IPS DF 6.9 (cell line): Measurements from ENCODE around the gene VPS8.

Experiments used
- DNase-seq: peaks from one replicate; pipeline ENCODE4 v3.0.0-alpha.2; 2013; ENCODE audit warnings: low read depth, low spot score
- H3K27ac ChIP-seq: one replicate; pipeline ENCODE4 v1.5.1; 2013; ENCODE audit warnings: low read length, control low read depth
- H3K27me3 ChIP-seq: 2 replicates; pipeline ENCODE4 v1.6.1; 2013; ENCODE audit warnings: mild to moderate bottlenecking, low read length; ENCODE audit not compliant: control insufficient read depth, insufficient read depth
- H3K36me3 ChIP-seq: 2 replicates; pipeline ENCODE4 v1.6.1; 2013; ENCODE audit warnings: low read length; ENCODE audit not compliant: control insufficient read depth, insufficient read depth
- H3K4me1 ChIP-seq: 2 replicates; pipeline ENCODE4 v1.6.1; 2013; ENCODE audit warnings: low read length; ENCODE audit not compliant: control insufficient read depth, insufficient read depth
- H3K4me3 ChIP-seq: 2 replicates; pipeline ENCODE4 v1.5.1; 2013; ENCODE audit warnings: mild to moderate bottlenecking, low read length
- H3K9me3 ChIP-seq: 2 replicates; pipeline ENCODE4 v1.6.1; 2013; ENCODE audit warnings: low read length, inconsistent platforms; ENCODE audit not compliant: control insufficient read depth, insufficient read depth
- WGBS: extraction: QIAGEN DNeasy Blood & Tissue Kit; methylation state at CpG from one replicate; pipeline ENCODE4 v1.1.7; 2013; ENCODE audit warnings: mixed read lengths, missing lambda C conversion rate; ENCODE audit not compliant: insufficient read length, insufficient coverage; 5-methylcytosine and 5-hydroxymethylcytosine counted together

Gene VPS8

DNA sequence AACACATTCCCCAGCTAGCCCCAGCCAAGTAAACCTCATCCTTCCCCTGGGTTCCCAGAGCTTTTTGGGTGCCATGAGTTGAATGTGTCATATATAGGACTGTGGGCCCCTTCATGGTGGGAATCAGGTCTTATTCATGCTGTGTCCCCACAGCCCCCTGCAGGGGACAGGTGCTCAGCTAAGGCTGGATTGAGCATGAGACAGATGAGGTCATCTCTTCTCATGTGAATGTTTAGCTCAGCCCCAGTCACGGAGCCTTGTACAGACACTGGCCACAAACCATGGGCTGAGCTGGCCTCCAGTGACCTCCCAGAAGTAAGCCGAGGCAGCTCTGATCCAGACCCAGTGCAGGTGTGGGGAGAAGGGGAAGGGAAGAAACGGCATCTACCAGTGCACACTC lies 270.2 kb downstream of the VPS8 start:
- no peaks in the 10 kb centered on the region for H3K27me3 ChIP-seq
- DNase-seq: no peak
- no peaks in the 10 kb centered on the region for H3K4me1 ChIP-seq
- no peaks in the 10 kb centered on the region for H3K9me3 ChIP-seq
- 0 out of 2 replicates have a peak, but pooled peaks cover 2% of the 10 kb centered on the region for H3K36me3 ChIP-seq
- H3K27ac ChIP-seq: no peak overlapping the region
- no CpG with 5 or more reads among the region's 3 CpGs for WGBS
- no peak overlapping the region for H3K4me3 ChIP-seq

DNA sequence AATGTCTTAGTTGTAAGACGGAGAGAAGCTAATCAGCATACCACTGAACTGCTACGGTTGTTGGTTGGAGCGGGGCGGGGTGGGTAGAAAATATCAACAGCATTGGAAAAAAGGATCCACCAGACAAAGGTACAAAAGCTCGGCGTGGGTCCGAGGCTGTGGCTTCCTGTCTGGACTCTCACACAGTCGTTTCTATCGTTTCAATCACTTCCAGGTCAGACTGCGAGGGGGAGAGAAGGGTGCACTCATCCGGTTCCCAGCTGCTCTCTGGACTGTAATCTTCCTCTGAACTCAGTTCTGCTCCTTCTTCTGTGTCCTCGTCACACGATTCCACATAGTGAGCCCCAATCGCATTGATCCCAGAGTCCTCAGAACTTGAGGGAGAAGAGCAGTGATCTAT lies 270.9 kb downstream of the VPS8 start:
- DNase-seq: no peak
- no CpG with 5 or more reads among the region's 14 CpGs for WGBS
- H3K4me1 ChIP-seq: no peaks in the 10 kb centered on the region
- 0 out of 2 replicates have a peak, but pooled peaks cover 2% of the 10 kb centered on the region for H3K36me3 ChIP-seq
- H3K27ac ChIP-seq: no peak overlapping the region
- no peaks in the 10 kb centered on the region for H3K9me3 ChIP-seq
- no peak overlapping the region for H3K4me3 ChIP-seq
- H3K27me3 ChIP-seq: no peaks in the 10 kb centered on the region

DNA sequence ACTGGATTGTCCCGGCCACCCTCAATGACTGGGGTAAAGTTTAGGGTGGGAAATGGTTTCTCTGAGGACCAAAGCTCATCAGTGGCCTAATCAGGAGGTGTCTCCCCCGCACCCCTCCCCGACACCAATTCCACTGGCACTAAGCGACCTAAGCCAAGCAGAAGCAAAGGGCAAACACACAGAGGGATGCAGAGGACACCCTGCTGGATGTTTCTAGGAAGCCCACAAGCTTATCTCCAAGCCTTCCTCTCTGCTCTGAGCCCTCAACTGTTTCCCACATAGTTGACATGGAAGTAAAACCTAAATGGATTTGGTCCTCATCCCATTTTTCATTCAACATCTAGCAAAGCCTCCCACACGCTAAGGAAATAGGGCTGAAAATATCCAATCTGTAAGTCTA lies 272.4 kb downstream of the VPS8 start:
- Histone ChIP-seq H3K27me3 (no peaks in the 10 kb centered on the region), H3K9me3 (no peaks in the 10 kb centered on the region), H3K27ac (no peak overlapping the region), H3K4me3 (no peak overlapping the region), H3K4me1 (no peaks in the 10 kb centered on the region), H3K36me3 (0 out of 2 replicates have a peak, but pooled peaks cover 2% of the 10 kb centered on the region)
- WGBS: no CpG with 5 or more reads among the region's 5 CpGs
- no peak for DNase-seq

DNA sequence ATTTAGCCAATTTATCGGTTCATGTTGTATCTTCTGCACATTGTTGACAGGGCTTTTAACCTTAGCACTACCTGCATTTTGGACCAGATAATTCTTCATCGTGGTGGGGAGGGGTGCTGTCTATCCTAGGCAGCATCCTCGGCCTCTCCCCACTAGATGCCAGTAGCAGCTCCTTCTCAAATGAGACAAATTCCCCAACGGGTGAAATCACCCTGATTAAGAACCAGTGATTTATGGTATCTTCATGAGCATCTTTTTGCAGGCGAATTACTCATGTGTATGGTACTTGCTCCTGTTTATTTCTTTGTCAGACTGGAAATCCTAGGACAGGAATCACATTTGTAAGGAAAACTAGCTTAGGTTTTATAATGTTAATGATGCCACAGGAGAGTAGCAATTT lies 272.9 kb downstream of the VPS8 start:
- no CpG with 5 or more reads among the region's 5 CpGs for WGBS
- 0 out of 2 replicates have a peak, but pooled peaks cover 2% of the 10 kb centered on the region for H3K36me3 ChIP-seq
- no peaks in the 10 kb centered on the region for H3K27me3 ChIP-seq
- H3K4me3 ChIP-seq: no peak overlapping the region
- no peaks in the 10 kb centered on the region for H3K9me3 ChIP-seq
- DNase-seq: no peak
- no peaks in the 10 kb centered on the region for H3K4me1 ChIP-seq
- H3K27ac ChIP-seq: no peak overlapping the region

DNA sequence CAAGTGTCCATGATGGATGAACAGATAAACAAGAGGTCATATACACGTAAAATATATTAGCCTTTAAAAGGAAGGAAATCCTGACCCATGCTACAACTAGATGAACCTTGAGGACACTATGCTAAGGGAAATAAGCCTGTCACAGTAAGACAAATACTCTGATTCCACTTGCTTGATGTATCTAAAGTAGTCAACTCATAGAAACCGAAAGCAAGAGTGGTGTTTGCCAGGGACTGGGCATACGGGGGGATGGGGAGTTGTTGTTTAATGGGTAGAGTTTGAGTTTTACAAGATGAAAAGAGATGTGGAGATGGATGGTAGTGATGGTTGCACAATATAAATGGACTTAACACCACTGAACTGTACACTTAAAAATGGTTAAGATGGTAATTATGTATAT lies 275.5 kb downstream of the VPS8 start:
- 100% methylated on average over 1 of the region's 3 CpGs for WGBS
- no peak for DNase-seq
- H3K27ac ChIP-seq: no peak overlapping the region
- H3K4me3 ChIP-seq: no peak overlapping the region
- H3K27me3 ChIP-seq: no peaks in the 10 kb centered on the region
- H3K4me1 ChIP-seq: no peaks in the 10 kb centered on the region
- no peaks in the 10 kb centered on the region for H3K36me3 ChIP-seq
- no peaks in the 10 kb centered on the region for H3K9me3 ChIP-seq

DNA sequence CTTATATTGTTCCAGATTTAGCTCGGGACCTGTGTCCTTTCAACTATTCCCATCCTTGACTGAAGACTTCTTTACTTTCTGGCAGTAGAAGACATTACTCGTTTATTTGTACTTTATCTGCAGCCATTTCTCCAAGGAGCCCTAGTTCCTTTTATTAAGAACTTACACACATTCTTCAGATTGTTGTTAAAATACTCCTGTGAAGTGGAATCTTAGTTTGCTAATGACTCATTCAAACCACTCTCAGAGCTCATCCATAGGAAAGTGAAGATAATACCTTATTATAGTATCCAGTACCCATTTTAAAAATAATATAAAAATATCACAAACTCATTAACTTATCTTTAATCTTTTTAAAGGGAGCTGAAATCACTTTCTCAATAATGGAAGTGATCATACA lies 277.4 kb downstream of the VPS8 start:
- no peak overlapping the region for H3K27ac ChIP-seq
- H3K27me3 ChIP-seq: no peaks in the 10 kb centered on the region
- H3K4me3 ChIP-seq: no peak overlapping the region
- no peaks in the 10 kb centered on the region for H3K4me1 ChIP-seq
- no peak for DNase-seq
- no peaks in the 10 kb centered on the region for H3K9me3 ChIP-seq
- no peaks in the 10 kb centered on the region for H3K36me3 ChIP-seq
- WGBS: no CpG with 5 or more reads among the region's 2 CpGs

DNA sequence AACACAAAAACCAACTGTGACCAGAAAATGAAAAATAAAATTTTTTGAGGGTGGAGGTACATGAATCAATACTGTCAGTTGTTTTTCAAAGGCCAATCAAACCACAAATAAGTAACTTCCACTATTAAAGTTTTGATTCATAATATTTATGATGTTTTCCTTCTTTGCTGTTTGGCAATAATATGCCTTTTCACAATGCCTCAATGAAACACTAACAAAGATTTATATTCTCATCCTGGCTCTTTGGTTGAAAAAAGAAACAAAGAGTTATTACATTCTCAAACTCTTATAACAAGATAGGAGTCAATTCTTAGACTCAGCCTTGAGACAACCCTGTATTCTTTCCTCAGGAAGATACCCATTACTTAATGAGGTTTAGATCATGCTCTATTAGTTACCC lies 277.8 kb downstream of the VPS8 start:
- no peaks in the 10 kb centered on the region for H3K27me3 ChIP-seq

DNA sequence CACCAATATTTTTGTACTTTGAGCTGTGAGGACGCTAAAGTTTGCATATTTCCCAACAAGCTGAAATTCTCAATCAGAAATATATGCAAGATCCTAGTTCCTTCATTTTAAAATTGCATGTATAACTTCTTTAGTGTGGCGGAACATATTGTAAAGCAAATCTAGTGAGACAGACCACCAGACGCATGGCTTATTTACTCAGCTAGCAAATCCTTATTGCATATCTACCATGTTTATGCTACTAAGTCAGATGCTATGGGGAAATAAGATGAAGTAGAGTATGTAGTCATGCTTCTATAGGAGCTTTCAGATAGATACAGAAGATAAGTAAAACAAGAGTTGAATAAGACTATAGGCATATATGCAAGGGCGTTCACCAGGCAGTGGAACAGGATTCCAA lies 278.8 kb downstream of the VPS8 start:
- no CpG with 5 or more reads among the region's 4 CpGs for WGBS
- H3K36me3 ChIP-seq: no peaks in the 10 kb centered on the region
- no peaks in the 10 kb centered on the region for H3K27me3 ChIP-seq
- no peak overlapping the region for H3K4me3 ChIP-seq
- H3K9me3 ChIP-seq: no peaks in the 10 kb centered on the region
- H3K4me1 ChIP-seq: no peaks in the 10 kb centered on the region
- no peak for DNase-seq
- H3K27ac ChIP-seq: no peak overlapping the region

More for the DNA sequence above, 277.8 kb downstream of the VPS8 start:
- H3K36me3 ChIP-seq: no peaks in the 10 kb centered on the region
- H3K27ac ChIP-seq: no peak overlapping the region
- H3K4me3 ChIP-seq: no peak overlapping the region
- no peaks in the 10 kb centered on the region for H3K4me1 ChIP-seq
- DNase-seq: no peak
- H3K9me3 ChIP-seq: no peaks in the 10 kb centered on the region

DNA sequence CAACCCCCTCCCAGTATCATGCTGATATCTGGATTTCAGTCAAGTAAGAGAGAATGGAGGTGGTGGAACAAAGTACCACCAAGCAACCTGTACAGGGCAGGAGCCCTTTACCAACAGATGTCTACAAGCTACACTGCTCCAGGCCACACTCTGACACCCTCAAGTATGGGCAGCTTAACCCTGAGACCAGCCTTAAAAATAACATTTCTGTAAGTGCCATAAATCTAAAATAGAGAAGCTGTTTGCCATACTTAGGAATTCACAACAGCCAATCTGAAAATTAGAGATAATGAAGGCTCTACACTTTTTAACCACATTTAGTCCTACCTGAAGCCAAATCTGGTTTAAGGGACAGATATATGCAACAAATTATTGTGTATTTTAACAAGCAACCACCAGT lies 281.1 kb downstream of the VPS8 start:
- DNase-seq: no peak
- no peaks in the 10 kb centered on the region for H3K4me1 ChIP-seq
- H3K4me3 ChIP-seq: no peak overlapping the region
- no peaks in the 10 kb centered on the region for H3K27me3 ChIP-seq
- H3K36me3 ChIP-seq: no peaks in the 10 kb centered on the region
- no peak overlapping the region for H3K27ac ChIP-seq
- H3K9me3 ChIP-seq: no peaks in the 10 kb centered on the region

DNA sequence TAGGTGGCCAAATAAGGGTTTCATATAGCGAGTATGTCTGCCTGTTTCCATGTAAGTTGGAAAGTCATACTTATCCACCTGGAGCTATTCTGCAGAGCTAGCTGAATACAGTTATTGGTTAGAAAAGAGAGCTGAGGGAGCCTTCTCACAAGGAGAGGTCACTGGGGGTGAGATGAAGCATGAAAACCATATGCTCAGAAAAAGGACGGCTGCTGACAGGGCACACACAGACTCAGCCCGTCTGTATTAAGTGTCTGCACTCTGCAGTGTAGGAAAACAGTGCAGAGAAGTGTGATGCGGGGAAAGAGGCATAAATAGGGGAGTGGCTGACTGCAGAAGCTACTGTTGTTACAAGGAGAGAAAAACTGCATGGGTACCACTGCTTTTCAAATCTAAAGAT lies 282.7 kb downstream of the VPS8 start:
- H3K36me3 ChIP-seq: no peaks in the 10 kb centered on the region
- no peaks in the 10 kb centered on the region for H3K9me3 ChIP-seq
- no peaks in the 10 kb centered on the region for H3K27me3 ChIP-seq
- DNase-seq: no peak
- H3K4me1 ChIP-seq: no peaks in the 10 kb centered on the region
- H3K4me3 ChIP-seq: no peak overlapping the region
- H3K27ac ChIP-seq: no peak overlapping the region
- WGBS: no CpG with 5 or more reads among the region's 4 CpGs
